ENCODE measurements around the gene NBL1.

NBL1 gene

DNA sequence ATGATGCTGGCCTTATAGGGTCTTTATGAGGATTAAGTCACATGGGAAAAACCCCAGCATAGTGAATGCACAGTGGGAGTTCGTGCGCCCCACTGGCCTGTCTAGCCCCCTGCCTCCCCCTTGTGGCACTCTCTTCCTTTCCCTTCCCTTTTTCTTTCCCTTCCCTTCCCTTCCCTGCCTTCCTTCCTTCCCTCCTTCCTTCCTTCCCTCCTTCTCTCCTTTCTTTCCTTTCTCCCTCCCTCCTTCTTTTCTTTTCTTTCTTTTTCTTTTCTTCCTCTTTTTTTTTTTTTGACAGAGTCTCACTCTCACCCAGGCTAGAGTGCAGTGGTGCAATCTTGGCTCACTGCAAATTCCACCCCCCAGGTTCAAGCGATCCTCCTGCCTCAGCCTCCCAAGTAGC lies 59.2 kb downstream of the NBL1 start:
- no peak for DNase-seq (ENCODE audit: low read depth)

DNA sequence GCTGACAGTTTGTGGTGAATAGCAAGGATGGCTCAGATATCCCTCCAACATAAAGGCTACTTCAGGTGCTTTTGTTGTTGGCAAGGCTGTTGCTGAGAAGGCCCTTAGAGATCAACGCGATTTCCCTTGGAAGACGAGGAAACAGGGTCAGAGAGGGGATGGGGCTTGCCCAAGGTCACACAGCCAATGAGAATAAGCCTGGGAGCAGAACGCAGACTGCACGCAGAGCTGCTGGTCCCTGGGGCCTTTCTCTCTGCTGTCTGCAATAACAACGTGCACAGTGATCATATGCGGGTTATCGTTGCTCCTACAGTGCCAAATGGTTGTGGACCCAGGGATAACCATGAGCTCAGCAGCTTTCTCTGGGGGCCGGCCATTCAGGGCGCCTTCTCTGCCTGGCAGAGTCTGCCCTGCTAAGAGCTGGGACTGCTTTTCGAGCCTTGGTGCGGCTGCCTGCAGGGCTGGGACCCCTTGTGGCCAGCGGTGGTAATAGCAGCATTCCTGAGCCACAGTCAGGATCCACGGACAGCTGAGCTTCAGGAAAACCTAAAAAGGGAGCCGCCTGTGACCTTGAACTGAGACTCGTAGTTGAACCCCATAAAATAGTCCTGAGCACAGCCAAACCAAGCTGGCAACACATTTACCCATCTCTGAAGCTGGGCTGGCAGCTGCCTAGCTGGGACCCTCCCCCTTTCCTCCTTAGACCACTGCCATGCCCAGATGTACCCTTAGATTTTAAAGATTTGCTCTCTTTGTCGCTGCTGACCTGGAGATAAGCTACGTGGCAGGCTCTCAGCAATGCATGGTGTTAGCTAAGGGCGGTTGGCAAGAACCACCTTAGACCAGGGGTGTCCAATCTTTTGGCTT lies 60.4 kb downstream of the NBL1 start:
- peak; percentile 48 for DNase-seq (ENCODE audit: low read depth)

DNA sequence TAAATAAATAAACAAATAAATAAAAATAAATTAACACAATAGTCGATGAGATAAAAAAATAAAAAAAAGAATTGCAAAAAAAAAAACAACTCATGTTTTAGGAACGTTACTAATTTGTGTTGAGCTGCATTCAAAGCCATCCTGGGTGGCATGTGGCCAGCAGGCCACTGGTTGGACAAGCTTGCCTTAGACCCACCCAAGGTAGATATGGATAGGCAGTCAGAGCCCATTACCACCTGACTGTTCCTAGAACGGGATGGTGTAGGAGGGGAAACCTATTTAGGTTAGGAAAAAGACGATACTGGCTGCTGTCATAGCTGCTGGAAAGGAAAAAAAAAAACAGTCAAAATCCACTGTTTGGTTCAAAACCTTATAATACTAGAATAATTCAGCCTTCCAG lies 61.4 kb downstream of the NBL1 start:
- no peak for DNase-seq (ENCODE audit: low read depth)

- DNase-seq (ENCODE audit: low read depth): no peak
Observed at GRCh38 chr1:19706136-19706535, 62.0 kb downstream of the NBL1 start.
